ENCODE measurements around the gene DNAJC18. TPM values are rescaled to one million over a fixed set of nuclear protein-coding genes. Genes with fewer than 3 reads are reported as not detected.

The DNAJC18 gene
- total RNA-seq, 6 experiments from 2014 or later, result 0.37 to 2.9 (median 0.75) TPM

GRCh38 chr5:139371482-139372435 is 67.6 kb downstream of the DNAJC18 start:
- intact Hi-C loops (cut with DNase I), result no loop called here
- Histone ChIP-seq H3K27me3 (no peaks in the 10 kb centered on the region), H3K27ac (no peak overlapping the region), H3K4me1 (peaks cover 0 to 21% (median 0%) of the 10 kb centered on the region in 4 donors), H3K4me3 (no peak overlapping the region), H3K9me3 (no peaks in the 10 kb centered on the region), H3K36me3 (peaks cover 0 to 47% (median 9%) of the 10 kb centered on the region in 4 donors)
- no peak for ATAC-seq
- DNase-seq, result no peak
- TF ChIP-seq, protein P1, sequence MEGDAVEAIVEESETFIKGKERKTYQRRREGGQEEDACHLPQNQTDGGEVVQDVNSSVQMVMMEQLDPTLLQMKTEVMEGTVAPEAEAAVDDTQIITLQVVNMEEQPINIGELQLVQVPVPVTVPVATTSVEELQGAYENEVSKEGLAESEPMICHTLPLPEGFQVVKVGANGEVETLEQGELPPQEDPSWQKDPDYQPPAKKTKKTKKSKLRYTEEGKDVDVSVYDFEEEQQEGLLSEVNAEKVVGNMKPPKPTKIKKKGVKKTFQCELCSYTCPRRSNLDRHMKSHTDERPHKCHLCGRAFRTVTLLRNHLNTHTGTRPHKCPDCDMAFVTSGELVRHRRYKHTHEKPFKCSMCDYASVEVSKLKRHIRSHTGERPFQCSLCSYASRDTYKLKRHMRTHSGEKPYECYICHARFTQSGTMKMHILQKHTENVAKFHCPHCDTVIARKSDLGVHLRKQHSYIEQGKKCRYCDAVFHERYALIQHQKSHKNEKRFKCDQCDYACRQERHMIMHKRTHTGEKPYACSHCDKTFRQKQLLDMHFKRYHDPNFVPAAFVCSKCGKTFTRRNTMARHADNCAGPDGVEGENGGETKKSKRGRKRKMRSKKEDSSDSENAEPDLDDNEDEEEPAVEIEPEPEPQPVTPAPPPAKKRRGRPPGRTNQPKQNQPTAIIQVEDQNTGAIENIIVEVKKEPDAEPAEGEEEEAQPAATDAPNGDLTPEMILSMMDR (IDR thresholded peaks at IDR 0.05), result no peak
- no peak for TF ChIP-seq POLR2A (IDR thresholded peaks at IDR 0.05)
- 72% methylated on average over 7 of the region's 7 CpGs for WGBS (ENCODE audit: insufficient coverage, low coverage, low lambda C conversion rate, missing lambda C conversion rate)

- Histone ChIP-seq H3K4me1 (peaks cover 0 to 15% (median 0%) of the 10 kb centered on the region in 4 donors), H3K9me3 (no peaks in the 10 kb centered on the region), H3K36me3 (peaks cover 0 to 72% (median 23%) of the 10 kb centered on the region in 4 donors), H3K4me3 (no peak overlapping the region), H3K27ac (no peak overlapping the region), H3K27me3 (no peaks in the 10 kb centered on the region)
- ATAC-seq (no peak), DNase-seq (no peak)
- TF ChIP-seq POLR2A (IDR thresholded peaks at IDR 0.05), result no peak
- TF ChIP-seq, protein P1 (IDR thresholded peaks at IDR 0.05), result no peak
- WGBS (ENCODE audit: insufficient coverage, low coverage, low lambda C conversion rate, missing lambda C conversion rate), result 91% methylated on average over 1 of the region's 1 CpG
- intact Hi-C loops (cut with DNase I), result no loop called here
These were observed 70.1 kb downstream of the DNAJC18 start for GRCh38 chr5:139369181-139369580.

DNA sequence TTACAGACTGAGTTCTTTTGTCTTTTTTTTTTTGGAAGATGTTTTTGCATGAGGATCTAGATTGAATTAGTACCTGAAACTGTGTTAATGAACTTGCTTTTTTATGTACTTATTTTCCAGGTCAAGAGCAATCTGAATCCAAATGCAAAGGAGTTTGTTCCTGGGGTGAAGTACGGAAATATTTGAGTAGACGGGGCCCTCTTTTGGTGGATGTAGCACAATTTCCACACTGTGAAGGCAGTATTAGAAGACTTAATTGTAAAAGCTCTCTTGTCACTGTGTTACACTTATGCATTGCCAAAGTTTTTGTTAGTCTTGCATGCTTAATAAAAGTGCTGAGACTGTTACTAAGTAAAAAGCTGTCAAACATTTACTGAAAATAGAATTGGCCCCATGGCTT is 70.7 kb downstream of the DNAJC18 start:
- peaks cover 0 to 11% (median 0%) of the 10 kb centered on the region in 4 donors for H3K4me1 ChIP-seq
- DNase-seq (no peak), ATAC-seq (no peak)
- TF ChIP-seq, protein P1 (IDR thresholded peaks at IDR 0.05), result peak in 1 of 4 donors; percentile 5
- no peak for TF ChIP-seq POLR2A (IDR thresholded peaks at IDR 0.05)
- intact Hi-C loops (cut with DNase I), result no loop called here
- no peak overlapping the region for H3K27ac ChIP-seq
- H3K9me3 ChIP-seq, result no peaks in the 10 kb centered on the region
- no peak overlapping the region for H3K4me3 ChIP-seq
- WGBS (ENCODE audit: insufficient coverage, low coverage, low lambda C conversion rate, missing lambda C conversion rate), result 48% methylated on average over 2 of the region's 2 CpGs
- H3K27me3 ChIP-seq, result no peaks in the 10 kb centered on the region
- H3K36me3 ChIP-seq, result peaks cover 0 to 78% (median 26%) of the 10 kb centered on the region in 4 donors

DNA sequence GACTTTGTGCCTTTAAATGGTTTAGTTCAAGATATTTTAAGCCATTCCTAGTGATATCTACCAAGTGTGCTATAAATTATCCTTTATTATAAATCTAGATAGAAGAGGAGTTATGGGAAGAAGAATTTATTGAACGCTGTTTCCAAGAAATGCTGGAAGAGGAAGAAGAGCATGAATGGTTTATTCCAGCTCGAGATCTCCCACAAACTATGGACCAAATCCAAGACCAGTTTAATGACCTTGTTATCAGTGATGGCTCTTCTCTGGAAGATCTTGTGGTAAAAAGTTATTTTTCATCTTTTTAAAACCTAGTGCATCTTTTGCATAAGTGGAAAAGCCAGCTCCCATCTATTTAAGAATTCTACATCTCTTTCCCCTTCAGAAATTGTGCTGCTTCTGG is 74.9 kb downstream of the DNAJC18 start:
- DNase-seq (no peak), ATAC-seq (no peak)
- Histone ChIP-seq H3K4me1 (no peaks in the 10 kb centered on the region), H3K9me3 (no peaks in the 10 kb centered on the region), H3K27ac (no peak overlapping the region), H3K4me3 (no peak overlapping the region), H3K36me3 (peaks cover 0 to 61% (median 22%) of the 10 kb centered on the region in 4 donors), H3K27me3 (no peaks in the 10 kb centered on the region)
- TF ChIP-seq POLR2A (IDR thresholded peaks at IDR 0.05), result no peak
- TF ChIP-seq, protein P1 (IDR thresholded peaks at IDR 0.05), result no peak
- intact Hi-C loops (cut with DNase I), result no loop called here
- WGBS (ENCODE audit: insufficient coverage, low coverage, low lambda C conversion rate, missing lambda C conversion rate), result 36% methylated on average over 2 of the region's 2 CpGs

Measured in right lobe of liver (tissue), 6 donors.